IPS-NIHi7 (cell line): ENCODE results near the gene MMP21.

Experiments used
- DNase-seq: peaks from one replicate; pipeline ENCODE4 v3.0.0; 2012; ENCODE audit warnings: mixed read lengths; ENCODE audit errors: extremely low spot score

Gene MMP21, protein sequence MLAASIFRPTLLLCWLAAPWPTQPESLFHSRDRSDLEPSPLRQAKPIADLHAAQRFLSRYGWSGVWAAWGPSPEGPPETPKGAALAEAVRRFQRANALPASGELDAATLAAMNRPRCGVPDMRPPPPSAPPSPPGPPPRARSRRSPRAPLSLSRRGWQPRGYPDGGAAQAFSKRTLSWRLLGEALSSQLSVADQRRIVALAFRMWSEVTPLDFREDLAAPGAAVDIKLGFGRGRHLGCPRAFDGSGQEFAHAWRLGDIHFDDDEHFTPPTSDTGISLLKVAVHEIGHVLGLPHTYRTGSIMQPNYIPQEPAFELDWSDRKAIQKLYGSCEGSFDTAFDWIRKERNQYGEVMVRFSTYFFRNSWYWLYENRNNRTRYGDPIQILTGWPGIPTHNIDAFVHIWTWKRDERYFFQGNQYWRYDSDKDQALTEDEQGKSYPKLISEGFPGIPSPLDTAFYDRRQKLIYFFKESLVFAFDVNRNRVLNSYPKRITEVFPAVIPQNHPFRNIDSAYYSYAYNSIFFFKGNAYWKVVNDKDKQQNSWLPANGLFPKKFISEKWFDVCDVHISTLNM

DNA sequence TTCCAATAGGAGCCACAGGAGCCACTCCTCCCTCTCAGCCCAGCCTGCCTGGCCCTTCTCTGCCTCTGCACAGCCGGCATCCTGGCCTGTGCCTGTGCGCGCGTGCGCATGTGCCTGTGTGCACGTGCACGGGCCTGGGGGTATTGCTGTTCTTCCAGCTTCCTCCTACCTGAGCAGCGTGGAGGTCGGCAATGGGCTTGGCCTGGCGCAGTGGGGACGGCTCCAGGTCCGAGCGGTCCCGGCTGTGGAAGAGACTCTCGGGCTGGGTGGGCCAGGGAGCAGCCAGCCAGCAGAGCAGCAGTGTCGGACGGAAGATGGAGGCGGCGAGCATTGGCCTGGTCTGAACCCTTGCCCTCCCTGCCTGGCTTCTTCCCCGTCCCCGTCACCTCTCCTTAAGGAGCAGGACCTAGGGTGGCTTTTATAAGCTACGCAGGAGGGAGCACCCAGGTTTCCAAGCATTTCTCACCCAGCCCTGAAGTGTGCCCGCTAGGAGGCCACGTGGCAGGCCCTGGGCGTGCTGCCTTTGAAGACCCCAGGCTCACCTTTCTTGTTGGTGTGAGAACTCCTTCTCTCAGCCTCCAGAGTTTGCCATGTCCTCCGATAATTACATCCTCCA lies at the start of gene MMP21:
TSS of gene MMP21 (minus strand) at position 331 of the 616 bp plus-strand sequence. CDS start at position 331, 0 bp downstream.
- DNase-seq, result no peak

DNA sequence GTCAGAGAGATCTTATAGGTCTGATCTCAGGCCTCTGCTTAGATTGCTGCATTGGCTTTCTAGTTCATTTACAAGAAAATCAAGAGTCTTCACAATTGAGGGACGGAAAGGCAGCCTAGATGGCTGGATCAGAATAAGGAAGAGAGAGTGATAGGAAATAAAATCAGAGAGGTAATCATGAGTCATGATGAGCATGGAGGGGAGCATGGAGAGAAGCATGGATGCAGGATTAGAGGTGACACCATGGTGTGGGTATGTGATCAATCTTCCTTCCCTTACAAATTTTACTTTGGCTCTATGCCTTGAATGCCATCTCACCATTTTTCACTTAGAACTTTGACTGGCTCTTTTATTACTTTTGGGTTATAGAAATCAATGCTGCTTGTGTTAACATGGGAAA lies 49.1 kb upstream of the MMP21 start:
- no peak for DNase-seq

DNA sequence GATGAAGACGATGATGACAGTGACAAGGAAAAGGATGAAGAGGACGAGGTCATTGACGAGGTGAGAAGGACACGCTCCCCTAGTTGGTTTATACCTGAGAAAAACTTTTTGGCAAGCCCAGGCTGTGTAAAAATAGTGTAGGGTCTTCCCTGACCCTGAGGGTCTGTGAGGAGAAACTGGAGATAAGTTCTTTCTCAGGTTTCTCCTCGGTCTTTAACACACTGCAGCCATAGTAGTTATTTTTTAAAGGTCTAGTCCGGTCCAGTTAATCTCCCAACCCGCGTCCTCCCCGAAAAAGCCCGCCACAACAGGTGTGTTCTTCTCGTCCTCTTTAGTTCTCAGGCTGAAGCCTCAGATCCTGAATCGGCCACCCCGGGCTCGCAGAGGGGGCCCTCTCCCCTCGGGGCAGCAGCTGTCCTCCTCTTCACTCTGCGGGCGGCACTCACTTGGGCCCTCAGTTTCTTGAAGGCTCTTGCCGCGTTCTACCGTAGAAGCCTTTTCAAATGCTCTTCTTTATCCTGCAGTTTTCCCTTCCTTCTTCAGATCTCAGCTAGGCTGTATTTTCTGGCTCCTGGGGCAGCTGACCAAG lies 48.1 kb upstream of the MMP21 start:
- DNase-seq, result no peak

DNA sequence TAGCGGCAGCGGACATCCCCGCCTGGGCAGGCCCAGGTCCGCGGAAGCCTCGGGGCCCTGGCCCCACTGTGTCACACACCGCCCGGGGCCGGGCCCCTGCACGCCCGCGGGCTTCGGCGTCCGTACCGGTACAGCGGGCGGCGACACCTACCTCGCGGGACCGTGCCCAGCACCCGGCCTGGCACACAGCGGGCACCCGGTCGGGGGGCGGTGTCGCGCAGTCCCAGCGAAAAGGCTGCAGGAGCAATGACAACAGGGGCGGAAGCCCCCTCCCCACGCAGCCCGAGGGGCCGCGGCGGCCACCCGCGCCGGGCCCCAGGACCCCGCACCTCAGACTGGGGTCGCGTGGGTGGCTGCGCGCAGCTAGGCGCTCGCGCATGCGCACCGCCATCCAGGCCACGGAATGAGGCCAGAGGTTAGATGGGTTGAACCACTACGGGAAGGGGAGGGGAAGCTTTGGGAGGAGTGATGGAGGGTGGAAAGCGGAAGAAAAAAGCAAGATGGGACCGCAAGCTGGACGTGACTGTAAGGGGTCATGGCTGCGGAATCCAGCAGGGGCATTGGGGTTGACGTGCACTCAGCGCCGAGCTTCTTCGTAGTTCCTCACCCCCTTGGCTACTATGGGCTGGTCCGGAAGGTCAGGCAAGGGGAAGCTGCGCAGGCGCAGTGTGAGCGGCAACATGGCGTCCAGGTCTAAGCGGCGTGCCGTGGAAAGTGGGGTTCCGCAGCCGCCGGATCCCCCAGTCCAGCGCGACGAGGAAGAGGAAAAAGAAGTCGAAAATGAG lies 47.4 kb upstream of the MMP21 start, which contains the start of the genes BCCIP and UROS:
TSS of gene BCCIP (plus strand) at position 669 of the 785 bp plus-strand sequence. CDS start at position 681, 12 bp downstream.
TSS of gene UROS (minus strand) at position 381 of the 785 bp plus-strand sequence. CDS start 6,759 bp downstream, outside the sequence.
- DNase-seq, result peak; percentile 96

DNA sequence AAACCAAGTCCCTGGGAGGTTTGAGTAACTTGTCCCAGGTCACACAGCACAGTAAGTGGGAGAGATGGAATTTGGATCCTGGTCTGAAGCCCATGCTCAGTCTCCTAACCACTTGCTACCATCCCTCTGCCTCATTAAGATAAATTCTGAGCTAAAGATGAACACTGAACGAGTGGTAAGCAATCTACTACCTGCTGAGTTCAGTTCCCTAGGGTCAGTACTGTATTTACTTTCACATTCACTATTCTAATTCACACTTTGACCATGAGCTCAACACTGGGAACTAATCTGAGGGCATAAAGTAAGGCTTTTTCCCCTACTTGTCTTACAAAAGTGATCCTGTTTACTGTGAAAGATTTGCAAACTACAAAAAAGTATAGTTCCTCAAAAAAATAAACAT lies 45.1 kb upstream of the MMP21 start:
- no peak for DNase-seq

DNA sequence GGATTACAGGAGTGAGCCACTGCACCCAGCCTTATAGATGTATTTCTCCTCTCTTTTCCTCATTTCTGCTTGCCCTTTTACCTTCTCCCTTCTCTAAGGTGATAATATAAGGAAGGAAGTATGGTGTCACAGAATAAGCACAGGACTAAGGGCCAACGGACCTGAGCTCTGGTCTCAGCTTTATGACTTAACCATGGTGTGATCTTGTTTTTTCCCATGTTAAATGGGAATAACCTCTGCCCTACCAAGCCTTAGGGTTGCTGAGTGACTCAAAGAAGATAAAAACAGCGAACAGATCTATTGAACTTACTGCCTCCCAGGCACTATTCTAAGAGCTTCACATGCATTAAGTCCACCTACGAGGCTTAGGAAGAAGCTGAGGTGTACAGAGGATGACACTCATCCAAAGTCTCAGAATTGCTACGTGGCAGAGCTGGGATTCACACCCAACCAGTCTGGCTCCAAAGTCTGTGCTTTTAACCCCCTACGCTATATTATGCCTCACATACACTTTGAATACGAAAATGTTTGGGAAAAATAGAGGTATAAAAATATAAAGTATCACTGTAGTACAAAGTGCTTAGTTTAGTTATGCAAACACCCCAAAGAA lies 41.8 kb upstream of the MMP21 start:
- no peak for DNase-seq

DNA sequence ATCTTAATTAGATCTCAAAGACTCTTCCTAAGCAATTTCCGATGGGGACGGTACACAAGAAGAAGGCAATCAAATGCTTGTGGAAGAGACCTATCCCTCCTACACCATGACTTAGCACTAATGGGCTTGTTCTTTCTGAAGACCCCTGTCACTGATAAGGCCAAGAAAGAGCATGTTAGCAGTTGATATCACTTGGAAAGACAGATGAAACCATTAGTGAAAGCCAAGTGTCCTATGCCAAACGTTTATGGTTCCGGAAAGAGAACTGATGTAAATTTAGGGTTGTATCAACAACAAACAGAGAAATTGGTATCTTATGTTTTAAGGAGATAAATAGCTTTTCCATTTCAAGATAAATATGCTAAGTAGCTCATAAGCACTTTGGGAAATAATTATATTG lies 40.9 kb upstream of the MMP21 start:
- DNase-seq, result no peak

DNA sequence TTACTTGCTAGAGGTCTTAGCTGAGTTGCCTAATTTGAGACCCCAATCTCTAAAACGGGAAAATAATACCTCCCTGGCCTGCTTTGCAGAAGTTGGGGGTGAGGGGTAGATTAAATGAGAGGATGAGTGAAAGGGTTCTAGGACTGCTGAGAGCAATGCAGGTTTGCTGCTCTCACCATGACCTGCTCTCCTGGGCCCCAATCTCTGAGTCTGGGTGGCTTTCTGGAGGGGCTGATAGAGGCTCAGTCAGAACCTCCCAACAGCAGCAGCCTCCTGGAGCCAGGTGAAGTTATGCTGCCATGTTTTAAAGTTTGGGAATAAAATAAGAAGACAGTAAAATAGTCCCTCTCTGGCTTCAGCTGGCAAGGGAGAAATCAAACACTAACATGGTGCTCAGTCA lies 40.1 kb upstream of the MMP21 start:
- DNase-seq, result no peak

DNA sequence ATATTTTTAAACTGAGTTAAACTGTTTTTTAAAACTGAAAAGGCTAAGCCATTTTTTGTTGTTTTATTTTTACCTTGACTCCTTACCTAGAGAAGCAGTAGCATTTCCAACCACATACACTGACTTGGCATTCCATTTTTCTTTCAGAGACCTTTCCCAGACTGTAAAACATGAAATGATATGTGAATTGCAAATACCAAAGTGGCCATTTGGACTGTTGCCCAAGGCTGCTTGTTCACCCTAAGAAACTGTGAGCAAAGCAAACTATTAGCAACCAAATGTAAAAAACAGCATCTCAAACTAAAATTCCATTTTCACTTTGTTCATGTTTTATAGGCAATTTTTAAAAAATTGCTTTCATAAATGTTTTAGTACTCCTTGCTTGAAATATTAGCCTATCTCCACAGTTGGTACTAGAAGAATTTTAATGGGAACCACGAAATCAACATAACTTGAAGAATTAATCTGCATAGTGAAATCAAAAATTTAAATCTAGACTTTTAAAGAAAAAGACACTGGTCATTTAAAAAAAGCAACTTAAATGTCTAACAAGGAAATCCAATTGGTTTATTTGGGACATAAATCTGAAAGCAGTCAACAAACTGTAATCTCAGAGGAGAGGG lies 36.6 kb upstream of the MMP21 start:
- DNase-seq, result no peak

DNA sequence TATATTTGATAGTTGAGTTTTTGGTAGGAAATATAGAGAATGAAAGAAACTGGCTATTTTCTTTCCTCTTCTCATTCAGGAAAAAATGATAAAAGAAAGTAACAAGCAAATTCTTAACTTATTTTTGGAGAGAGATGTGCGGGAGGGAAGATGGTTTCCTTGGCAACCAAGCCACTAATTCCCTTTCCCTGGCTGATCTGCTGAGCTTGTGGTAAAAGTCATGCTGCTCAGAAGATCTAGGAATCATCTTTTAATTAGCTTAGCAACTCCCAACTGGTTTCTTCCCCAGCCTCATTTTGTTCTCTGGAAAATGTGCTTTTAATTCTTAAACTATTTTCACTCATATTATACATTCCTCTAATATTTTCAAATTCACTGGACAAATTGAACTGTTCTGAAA lies 35.6 kb upstream of the MMP21 start:
- no peak for DNase-seq

DNA sequence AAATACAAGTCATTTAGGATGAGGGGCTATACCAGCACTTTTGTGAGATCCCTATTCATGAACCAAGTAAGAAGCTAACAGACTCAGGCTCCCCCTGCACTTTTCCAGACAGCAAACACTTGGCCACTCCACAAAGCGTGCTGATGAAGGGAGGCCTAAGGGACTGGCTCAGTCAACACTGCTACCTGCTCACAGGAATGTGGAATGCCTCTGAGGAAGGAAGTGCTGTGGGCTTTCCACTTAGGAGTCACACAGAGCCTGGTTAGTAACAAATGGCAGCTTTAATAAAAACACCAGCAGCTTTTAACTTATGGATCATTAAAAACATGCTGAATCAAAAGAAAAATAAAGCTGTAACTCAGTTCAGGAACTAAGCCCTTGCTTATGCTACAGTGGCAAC lies 32.4 kb upstream of the MMP21 start:
- no peak for DNase-seq

DNA sequence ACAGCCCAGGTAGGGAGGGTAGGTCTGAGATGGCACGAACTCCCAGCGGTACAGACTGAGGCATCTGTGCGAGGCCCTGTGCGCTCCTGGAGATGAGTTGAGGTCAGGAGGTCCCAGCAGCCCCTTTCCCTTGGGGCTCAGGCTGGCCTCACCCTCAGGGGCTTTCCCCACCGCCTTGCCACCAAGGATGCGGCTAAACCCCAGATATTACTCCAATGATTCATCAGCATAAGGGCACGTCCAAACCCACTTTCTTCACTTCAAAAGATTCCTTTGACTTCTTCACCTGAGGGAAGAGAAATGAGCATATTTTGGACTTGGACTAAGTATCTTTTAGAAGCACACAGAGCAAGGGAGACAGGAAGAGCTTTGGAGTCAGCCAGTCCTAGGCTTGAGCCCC lies 27.1 kb upstream of the MMP21 start:
- DNase-seq, result no peak

DNA sequence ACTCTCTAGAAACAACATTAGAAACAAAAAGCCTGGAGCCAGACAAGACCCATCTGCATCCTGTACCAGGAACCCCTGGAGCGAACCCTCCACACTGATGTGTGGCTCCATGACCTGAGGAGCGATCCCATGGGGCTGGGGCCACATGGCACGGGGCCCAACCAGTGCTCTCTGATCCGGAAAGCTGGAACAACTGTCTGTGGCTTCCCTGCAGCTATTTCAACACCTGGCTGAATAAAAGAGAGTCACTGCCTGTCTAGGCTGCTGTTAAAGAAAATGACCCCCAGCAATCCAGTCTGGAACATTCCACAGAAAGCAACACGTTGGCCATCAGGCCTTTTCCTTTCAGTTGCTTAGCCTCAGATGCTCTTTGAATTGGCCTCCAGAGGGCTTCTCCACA lies 26.5 kb upstream of the MMP21 start:
- DNase-seq, result no peak

DNA sequence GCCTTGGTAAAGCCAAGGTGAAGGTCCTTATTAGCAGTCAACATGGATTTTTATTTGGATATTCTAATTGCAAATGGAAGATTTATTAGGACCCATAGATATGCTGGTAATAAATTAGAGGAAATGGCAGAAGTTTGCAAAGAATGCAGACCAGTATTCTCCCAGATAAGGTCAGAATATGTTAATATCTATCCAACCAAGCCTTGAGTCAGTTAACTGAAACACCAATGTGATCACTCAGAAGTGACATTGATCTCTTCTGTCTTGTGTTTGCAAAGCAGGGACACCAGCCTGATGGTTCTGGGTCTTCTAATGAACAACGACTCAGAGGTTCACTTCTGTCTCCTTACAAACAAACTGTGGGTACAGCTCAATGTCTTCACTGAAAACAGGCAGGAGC lies 26.0 kb upstream of the MMP21 start:
- DNase-seq, result no peak

DNA sequence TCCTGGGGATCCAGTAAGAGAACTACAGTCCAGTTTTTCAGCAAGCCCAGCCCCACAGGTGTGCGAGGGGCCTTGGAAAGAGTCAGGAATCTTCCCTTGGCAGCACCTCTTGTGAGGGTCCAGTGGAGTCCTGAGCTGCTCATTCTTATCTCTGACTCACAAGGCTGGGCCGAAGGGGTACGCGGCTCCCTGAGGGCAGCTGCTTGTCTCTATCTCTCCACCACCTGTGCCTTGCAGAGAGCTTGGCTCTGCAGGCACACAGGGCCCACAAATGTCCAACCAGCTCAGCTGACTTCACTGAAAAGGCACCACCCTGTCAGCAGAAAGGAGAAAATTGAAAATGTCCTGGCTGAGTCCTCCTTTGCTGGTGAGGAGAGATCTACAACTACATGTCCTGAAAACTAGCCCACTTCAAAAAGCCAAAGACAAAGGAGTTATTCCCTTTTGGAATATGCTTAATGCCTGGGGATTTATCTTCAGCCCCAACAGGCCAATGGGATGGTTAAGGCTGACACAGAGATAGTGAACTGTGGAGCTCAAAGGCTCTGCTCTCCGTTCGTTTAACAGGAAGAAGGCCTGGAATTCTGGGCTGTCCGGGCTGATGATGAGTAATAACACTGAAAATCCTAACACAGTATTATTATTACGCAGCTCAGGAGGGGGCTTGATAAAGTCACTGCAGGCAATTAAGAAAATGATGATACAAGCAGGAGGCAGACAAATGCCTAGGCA lies 24.0 kb upstream of the MMP21 start:
- no peak for DNase-seq

DNA sequence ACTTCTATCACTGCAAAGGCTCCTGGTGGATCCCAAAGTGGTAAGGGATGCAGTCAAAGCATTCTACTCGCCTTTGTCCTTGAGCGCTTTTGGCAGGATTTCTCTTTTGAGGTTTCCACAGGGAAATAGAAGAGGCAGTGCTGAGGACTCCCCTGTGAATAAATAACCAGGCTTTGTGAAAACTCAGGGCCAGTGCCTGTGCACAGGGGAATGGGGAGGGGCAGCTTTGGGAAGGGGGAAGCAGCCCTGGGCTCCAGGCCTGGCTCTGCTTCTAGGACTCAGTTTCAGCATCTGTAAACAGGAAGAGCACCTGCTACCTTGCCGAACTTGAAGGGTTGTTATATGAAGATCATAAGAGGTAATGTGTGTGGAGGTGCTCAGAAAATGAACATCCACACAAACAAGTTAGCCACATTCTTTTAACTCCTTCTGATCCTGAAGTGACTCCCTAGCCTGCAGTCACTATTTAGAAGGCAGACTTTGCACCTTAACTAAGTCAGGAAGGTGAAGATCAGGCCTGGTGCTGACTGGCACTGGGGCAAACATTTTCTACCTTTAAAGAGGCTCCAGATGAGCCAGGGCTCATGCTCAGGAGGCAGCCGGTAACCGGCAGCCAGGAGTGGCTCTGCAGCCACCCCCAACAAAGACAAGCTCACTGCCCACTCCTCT lies 22.5 kb upstream of the MMP21 start:
- no peak for DNase-seq

DNA sequence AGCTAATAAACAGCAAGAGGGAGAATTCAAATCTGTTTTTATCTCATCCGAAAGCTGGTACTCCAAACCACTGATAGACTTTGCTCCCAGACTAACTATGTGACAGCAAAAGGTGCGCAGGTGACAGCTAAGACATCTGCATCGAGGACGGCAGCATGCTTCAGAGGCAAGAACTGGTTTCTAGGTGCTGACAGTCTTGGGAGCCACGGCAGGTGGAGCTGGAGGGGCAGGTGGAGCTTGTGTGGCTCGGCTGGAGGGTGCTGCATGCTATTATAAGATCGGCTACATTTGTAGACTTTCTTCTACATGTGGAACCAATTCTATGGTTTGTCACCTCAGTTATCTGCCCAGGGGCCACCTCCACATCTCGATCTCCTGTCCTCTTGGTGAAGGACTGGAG lies 21.8 kb upstream of the MMP21 start:
- DNase-seq, result no peak

DNA sequence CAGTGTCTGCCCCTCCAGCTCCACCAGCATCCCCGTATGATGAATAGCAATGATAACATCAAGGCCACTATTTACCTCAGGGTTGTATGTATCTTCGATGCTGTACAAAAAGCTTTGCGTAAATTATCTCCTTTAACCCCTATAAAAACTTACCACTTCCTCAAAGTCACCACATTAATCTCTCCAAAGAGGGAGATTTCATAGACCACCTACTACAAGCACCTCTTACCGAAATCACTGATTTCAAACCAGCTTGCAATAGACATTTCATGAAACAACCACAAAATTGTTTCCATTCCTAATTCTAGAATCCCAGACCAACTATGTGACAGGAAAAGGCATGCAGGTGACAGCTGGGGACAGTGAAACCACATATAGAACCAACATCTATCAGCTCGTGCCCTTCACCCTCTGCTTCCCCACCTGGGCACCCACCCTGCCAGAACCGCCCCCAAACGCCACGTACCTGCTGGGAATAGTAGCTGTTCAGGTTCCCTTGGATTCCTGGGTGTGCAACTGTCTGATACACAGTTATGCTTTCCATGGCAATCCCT lies 20.1 kb upstream of the MMP21 start:
- DNase-seq, result no peak

DNA sequence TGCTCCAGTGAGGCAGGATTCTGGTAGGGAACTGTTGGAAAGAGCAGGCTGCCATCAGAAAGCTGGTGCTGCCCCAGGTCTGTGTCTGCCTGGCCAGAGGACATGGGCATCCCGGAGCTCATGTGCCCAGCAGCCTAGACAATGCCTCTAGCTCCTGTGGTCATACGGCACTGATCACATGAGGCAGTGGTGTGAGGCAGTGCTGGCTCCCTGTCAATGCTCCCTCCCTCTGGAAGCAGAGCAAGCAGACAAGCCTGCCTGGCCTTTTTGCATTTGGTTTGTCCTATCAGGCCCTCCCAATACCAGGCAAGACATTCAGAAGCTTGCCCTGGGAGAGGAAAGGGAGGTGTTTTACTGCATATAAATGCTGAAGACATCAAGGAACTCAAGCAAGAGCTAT lies 19.5 kb upstream of the MMP21 start:
- no peak for DNase-seq
